Measurements from ENCODE around the gene SLC1A5. TPM values are rescaled to one million over a fixed set of nuclear protein-coding genes. Genes with fewer than 3 reads are reported as not detected.

SLC1A5 gene
- total RNA-seq, 4 donors from 2014 or later, result 13.8 to 78.0 (median 32.4) TPM

DNA sequence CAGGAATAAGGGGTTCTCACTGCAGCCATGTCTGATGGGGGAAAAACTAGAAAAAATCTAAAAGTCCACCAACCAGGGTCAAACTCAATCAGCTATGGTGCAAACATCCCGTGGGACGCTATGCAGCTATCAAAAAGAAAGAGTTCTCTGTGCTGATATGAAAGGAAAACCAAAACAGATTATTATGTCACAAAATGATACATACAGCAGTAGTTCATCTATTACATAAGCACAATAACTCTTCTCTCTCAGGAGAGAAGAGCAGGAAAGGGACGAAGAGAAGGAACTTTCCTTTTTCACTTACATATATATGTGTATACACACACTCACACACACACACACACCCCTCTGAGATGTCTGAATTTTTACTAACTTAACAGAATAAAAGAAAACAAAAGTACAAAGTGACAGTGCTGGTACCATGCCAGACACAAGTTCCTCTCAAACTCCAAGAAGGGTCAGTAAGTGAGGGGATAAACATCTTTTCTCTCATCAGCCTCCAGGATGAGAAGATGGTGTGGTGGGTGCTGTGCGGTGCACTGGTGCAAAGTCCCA is 45.4 kb downstream of the SLC1A5 start:
- no peaks in the 10 kb centered on the region for H3K9me3 ChIP-seq

GRCh38 chr19:46741447-46741846 is 46.9 kb downstream of the SLC1A5 start:
- Histone ChIP-seq H3K4me1 (peaks cover 6% of the 10 kb centered on the region in 2 donors), H3K27ac (no peak overlapping the region), H3K36me3 (no peaks in the 10 kb centered on the region), H3K9me3 (no peaks in the 10 kb centered on the region), H3K27me3 (no peaks in the 10 kb centered on the region), H3K4me3 (no peak overlapping the region)
- TF ChIP-seq POLR2A (IDR thresholded peaks at IDR 0.05) (no peak), CTCF (IDR thresholded peaks at IDR 0.05) (no peak)
- intact Hi-C loops (cut with DNase I; ENCODE audit: low total_unique reads), result no loop called here
- no peak for DNase-seq

More for the DNA sequence above, 45.4 kb downstream of the SLC1A5 start:
- DNase-seq, result no peak
- no peaks in the 10 kb centered on the region for H3K27me3 ChIP-seq
- H3K4me1 ChIP-seq, result peaks cover 6% of the 10 kb centered on the region in 2 donors
- intact Hi-C loops (cut with DNase I; ENCODE audit: low total_unique reads), result no loop called here
- H3K27ac ChIP-seq, result no peak overlapping the region
- H3K4me3 ChIP-seq, result no peak overlapping the region
- TF ChIP-seq POLR2A (IDR thresholded peaks at IDR 0.05), result no peak
- no peak for TF ChIP-seq CTCF (IDR thresholded peaks at IDR 0.05)
- no peaks in the 10 kb centered on the region for H3K36me3 ChIP-seq

DNA sequence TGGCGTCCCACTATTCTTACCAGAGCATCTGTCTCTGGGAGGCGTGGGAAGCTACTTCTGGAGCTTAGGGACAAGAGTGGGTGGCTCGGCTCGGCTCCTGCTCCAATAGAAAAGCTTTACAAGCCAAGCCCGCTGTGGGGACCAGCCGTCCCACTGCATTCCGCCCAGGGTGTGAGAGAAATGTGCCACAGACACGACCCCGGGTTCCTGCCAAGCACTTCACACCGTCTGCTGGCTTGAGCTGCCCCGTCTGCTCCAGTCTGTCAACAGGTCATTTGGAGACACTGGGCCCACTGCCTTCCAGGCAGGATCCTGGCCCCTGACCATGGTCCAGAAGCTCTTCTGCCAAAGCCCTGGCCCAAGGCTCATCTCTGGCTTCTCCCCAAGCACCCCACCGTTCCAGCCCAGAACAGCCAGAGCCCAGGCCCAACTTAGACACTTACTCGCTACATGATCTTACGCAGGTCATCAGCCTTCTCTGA is 49.1 kb downstream of the SLC1A5 start:
- peak overlapping the region; percentile 17 to 29 for H3K27ac ChIP-seq

GRCh38 chr19:46737761-46738171 is 50.6 kb downstream of the SLC1A5 start:
- Histone ChIP-seq H3K27me3 (no peaks in the 10 kb centered on the region), H3K36me3 (no peaks in the 10 kb centered on the region), H3K9me3 (no peaks in the 10 kb centered on the region), H3K4me1 (peaks cover 0 to 6% of the 10 kb centered on the region in 2 donors), H3K4me3 (no peak overlapping the region), H3K27ac (peak overlapping the region; percentile 13 to 28)
- no peak for DNase-seq
- intact Hi-C loops (cut with DNase I; ENCODE audit: low total_unique reads), result no loop called here
- TF ChIP-seq CTCF (IDR thresholded peaks at IDR 0.05) (no peak), POLR2A (IDR thresholded peaks at IDR 0.05) (no peak)

More for the DNA sequence above, 49.1 kb downstream of the SLC1A5 start:
- H3K9me3 ChIP-seq, result no peaks in the 10 kb centered on the region
- no peaks in the 10 kb centered on the region for H3K27me3 ChIP-seq
- H3K4me3 ChIP-seq, result no peak overlapping the region
- intact Hi-C loops (cut with DNase I; ENCODE audit: low total_unique reads), result no loop called here
- peak in 1 of 2 donors; percentile 64 for DNase-seq
- TF ChIP-seq POLR2A (IDR thresholded peaks at IDR 0.05) (no peak), CTCF (IDR thresholded peaks at IDR 0.05) (no peak)
- H3K36me3 ChIP-seq, result no peaks in the 10 kb centered on the region
- peaks cover 0 to 6% of the 10 kb centered on the region in 2 donors for H3K4me1 ChIP-seq

DNA sequence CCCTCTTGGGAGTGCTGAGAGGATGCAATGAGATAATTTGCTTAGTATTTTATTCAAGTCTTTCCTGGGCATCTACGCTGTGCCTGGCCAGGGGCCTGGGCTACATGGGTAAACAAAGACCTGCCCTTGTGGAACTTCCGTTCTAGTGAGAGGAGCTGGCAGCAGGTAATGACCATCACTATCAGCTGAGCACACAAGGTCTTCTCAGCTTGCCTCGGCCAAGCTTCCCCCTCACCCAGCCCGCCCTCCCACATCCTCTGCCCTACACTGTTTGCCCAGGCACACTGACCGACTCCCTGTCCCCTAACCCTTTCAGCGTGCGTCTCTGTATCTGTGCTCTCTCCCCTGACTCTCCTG is 51.1 kb downstream of the SLC1A5 start:
- no peak for DNase-seq
- H3K36me3 ChIP-seq, result no peaks in the 10 kb centered on the region
- H3K4me1 ChIP-seq, result peaks cover 0 to 6% of the 10 kb centered on the region in 2 donors
- TF ChIP-seq POLR2A (IDR thresholded peaks at IDR 0.05) (no peak), CTCF (IDR thresholded peaks at IDR 0.05) (no peak)
- intact Hi-C loops (cut with DNase I; ENCODE audit: low total_unique reads), result no loop called here
- H3K27me3 ChIP-seq, result no peaks in the 10 kb centered on the region
- peak overlapping the region; percentile 13 to 28 for H3K27ac ChIP-seq
- no peaks in the 10 kb centered on the region for H3K9me3 ChIP-seq
- no peak overlapping the region for H3K4me3 ChIP-seq

Data from uterus (tissue), 4 donors.